Germinal center (tissue), 1 donor: Measurements from ENCODE around the gene NFATC2IP.

Experiments
- DNase-seq: peaks from one replicate; pipeline ENCODE4 v3.0.0; 2012; ENCODE audit warnings: mixed read lengths, low spot score

Gene NFATC2IP

DNA sequence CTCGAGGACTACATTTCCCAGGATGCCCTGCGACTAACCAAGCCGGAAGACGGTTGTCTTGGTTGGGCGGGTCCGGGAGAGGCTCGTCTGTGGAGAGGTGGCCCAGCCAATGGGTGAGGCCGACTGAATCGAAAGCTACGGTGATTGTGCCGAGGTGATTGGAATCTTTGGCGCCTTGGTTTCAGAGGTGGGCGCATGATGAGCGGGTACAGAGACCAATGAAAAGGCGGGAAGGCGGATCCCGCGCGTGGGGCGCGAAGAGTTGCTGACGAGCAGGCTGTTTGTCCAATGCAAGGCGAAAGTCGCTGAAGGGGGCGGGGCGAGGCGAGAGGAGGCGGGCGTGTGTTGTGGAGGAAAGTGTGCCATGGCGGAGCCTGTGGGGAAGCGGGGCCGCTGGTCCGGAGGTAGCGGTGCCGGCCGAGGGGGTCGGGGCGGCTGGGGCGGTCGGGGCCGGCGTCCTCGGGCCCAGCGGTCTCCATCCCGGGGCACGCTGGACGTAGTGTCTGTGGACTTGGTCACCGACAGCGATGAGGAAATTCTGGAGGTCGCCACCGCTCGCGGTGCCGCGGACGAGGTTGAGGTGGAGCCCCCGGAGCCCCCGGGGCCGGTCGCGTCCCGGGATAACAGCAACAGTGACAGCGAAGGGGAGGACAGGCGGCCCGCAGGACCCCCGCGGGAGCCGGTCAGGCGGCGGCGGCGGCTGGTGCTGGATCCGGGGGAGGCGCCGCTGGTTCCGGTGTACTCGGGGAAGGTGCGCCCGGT lies at the start of gene NFATC2IP:
Gene NFATC2IP (plus strand): TSS at position 290 of the 762 bp plus-strand sequence. CDS start 75 bp downstream, at position 365.
- DNase-seq, result peak; percentile 99

DNA sequence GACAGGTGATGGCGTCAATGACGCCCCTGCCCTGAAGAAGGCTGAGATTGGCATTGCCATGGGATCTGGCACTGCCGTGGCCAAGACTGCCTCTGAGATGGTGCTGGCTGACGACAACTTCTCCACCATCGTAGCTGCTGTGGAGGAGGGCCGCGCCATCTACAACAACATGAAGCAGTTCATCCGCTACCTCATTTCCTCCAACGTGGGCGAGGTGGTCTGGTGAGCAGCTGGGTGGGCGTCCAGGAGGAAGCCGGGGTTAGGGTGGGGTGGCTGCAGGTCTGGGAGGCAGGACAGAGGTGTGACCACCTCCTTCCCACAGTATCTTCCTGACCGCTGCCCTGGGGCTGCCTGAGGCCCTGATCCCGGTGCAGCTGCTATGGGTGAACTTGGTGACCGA lies 48.9 kb upstream of the NFATC2IP start:
- no peak for DNase-seq

- no peak for DNase-seq
Observed at GRCh38 chr16:28902909-28903308, 47.8 kb upstream of the NFATC2IP start.

DNA sequence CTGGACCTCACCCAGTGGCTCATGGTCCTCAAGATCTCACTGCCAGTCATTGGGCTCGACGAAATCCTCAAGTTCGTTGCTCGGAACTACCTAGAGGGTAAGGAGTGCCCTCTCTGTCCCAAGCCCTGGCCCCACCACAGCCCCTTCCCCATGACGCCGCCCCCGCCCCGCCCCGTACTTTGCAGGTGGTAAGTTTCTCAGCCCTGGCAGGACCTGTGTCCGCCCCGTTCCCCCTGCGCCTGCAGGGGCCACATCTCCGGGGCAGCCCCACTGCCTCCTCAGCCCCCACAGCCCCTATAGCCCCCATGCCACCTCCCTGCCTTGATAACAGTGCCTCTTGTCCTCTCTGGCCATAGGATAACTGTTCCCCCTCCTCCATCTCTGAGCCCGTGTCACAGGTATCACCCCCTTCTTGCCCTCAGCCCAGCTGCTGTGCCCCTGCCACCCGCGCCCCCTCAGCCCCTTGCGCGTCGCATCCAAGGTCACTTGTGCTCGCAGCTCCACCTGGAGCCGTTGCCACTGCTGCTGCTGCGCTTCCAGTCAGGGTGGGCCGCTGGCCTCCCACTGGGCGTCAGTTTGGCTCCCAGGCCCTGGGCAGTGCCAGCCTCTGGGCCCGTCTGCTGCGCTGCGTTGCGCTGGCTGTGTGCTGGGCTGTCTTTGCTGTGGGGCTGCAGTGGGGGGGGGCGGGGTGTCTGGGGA lies 47.2 kb upstream of the NFATC2IP start:
- no peak for DNase-seq

GRCh38 chr16:28904363-28904762 lies 46.4 kb upstream of the NFATC2IP start:
- DNase-seq, result no peak

GRCh38 chr16:28904828-28905227 lies 45.9 kb upstream of the NFATC2IP start:
- DNase-seq, result no peak

DNA sequence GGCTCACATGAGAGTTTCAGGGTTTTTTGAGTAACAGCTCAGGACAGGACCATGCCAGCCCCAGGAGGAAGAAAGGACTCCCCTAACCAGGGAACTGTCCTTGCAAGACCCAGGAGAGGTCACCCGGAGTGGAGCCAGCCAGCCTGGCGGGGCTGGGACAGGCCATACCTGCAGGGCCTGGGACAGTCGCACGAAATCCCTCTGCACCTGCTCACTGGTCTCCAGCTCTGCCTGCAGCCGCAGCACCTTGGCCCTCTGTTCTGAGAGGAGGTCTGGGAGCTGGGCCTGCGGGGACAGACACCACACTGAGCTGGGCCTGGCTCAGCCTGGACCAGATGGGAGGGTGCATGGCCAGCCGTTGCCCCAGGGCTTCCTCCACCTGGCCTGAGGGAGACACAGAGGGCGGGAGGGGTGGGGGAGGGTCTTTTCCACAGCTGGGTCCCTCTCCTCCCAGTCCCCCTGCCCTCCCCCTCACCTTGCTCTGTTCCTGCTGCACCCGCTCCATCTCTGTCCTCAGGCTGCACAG lies 45.4 kb upstream of the NFATC2IP start:
- DNase-seq, result no peak

DNA sequence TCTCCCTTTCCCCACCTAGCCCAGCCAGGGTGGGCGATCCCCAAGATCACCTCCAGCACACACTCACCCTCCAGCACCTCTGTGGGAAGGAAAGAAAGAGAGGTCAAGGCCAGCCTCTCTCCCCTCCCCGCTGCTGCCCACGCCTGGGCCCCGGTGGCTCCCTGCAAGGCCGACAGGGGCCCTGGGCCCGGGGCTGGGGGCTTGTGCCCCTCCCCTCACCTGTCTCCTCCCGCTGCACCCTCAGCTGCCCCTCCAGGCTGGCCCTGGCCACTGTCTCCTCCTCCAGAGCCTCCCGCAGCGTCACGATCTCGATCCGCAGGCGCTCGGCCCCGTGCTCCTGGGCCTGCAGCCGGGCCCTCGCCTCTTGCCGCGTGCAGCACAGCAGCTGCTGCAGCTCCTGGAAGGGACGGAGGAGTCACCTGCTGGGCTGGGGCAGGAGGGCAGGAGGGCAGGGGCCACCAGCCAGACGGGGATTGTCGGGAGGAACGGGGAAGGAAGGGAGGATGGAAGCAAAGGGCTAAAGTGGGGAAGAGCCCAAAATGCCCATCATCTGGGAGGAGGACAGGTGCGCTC lies 44.9 kb upstream of the NFATC2IP start:
- no peak for DNase-seq

GRCh38 chr16:28910086-28911031 lies 40.4 kb upstream of the NFATC2IP start:
- no peak for DNase-seq

- DNase-seq, result no peak
Observed at GRCh38 chr16:28912558-28912957, 38.2 kb upstream of the NFATC2IP start.

- DNase-seq, result no peak
Observed at GRCh38 chr16:28913946-28914724, 36.6 kb upstream of the NFATC2IP start.

DNA sequence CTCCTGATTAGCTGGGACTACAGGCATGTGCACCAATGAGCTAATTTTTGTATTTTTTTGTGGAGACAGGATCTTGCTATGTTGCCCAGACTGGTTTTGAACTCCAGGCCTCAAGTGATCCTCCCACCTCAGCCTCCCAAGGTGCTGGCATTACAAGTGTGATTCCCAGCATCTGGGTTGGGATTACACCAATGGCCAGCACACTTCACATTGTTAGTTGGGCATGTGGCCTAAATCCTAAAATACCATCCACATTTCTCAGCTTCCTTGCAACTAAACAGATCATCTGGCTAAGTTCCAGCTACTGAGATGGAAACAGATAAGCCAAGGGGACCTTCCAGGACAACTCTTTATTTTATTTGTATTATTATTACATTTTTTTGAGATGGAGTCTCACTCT lies 35.6 kb upstream of the NFATC2IP start:
- no peak for DNase-seq

- no peak for DNase-seq
Observed at GRCh38 chr16:28917095-28917494, 33.6 kb upstream of the NFATC2IP start.

- DNase-seq, result no peak
Observed at GRCh38 chr16:28918698-28919097, 32.0 kb upstream of the NFATC2IP start.

DNA sequence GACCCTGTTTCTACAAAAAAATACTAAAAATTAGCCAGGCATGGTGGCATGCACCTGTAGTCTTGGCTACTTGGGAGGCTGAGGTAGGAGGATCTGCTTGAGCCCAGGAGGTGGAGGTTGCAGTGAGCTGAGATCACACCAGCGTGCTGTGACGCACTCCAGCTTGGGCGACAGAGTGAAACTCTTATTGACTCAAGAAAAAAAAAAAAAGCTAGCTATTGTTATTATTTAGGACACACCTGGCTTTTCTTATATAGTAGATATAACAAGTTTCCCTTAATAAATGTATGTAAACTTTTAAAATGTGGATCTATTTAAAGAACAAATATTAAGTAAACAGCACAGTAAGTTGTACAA lies 27.5 kb upstream of the NFATC2IP start:
- DNase-seq, result no peak

- DNase-seq, result peak; percentile 88
Observed at GRCh38 chr16:28923652-28924398, 26.9 kb upstream of the NFATC2IP start.

GRCh38 chr16:28924399-28924761 lies 26.4 kb upstream of the NFATC2IP start:
- DNase-seq, result no peak

DNA sequence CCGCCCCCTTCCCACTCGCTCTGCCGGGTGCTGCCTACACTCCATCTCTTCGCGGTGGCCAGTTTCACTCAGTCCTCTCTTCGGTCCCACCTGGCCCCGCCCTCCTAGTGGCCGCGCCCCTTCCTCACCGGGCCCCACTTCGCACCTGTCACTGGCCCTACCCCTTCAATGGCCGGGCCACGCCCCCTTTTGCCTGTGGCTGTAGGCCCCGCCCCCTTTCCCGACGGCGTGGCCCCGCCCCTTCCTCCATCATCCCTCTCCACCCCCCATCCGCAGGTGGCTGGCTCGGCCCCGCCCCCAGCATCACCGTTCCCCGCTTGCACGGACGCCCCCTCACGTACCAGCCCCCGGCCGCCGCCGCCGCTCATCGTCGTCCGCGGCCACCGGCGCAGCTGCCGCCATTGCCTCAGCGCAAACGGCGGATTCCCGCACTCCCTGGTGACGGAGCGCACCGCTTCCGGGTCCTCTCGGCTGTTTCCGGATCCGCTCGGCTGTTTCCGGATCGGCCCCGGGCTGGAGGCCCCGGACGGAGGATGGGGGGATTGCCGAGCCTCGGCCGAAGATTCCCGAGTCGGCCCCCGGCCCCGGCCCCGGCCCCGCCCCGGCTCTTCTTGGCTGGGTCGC lies 25.9 kb upstream of the NFATC2IP start, which contains the start of gene RABEP2:
Gene RABEP2 (minus strand): TSS at position 477 of the 624 bp plus-strand sequence. CDS start 75 bp downstream, at position 402.
- DNase-seq, result peak; percentile 95

DNA sequence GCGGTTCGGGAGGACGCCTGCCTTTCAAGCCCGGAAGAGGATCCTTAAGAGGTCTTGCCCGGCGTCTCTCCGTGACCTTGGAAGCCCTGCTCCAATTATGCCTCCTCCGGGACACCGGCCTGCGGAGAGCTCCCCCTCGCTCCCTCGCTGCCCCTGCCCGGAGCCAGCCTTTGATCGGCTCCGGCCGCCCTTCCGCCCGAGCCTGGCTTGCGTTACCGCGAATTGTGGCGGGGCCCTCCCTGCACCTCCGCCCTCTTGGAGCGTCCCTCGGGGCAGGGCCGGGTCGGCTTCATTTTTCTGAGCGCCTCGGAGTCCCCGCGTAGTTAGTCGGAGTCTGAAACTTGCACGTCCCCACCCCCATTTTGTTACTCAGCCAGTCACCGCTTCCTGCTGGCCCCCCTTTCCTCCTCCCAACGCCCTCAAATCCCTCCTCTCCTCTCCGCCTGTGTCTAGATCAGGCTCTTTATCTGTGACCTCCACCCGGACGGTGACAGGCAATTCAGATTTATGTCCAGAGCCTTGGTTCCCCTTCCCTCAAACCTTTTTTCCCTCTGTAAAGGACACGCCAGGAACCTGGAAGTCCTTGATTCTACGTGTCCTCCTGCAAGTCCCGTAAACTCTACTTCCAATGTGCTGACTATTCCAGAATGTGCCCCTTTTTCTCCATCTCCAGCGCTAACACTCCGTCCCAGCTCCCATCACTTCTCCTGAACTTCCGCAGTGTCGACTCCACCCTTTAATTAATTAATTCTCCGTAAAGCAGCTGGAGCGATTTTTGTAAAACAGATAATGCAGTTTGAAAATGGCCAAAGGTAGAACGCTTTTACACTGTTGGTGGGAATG lies 25.1 kb upstream of the NFATC2IP start:
- DNase-seq, result peak; percentile 55
